DMS 273 treated with DMSO at 0.1 percent for 48 hours (cell line): Measurements from ENCODE around the gene CCDC59.
A peak's percentile ranks its signal among the peaks of the same experiment; 100 is the strongest.
"Not testable (repeated sequence)": the region's sequence is repeated elsewhere in the genome, so short reads cannot be mapped to it uniquely, and the experiment has no call there.

Experiments used
- DNase-seq: peaks from one replicate; lab custom pipeline; 2025; lab: John Stamatoyannopoulos, UW

The CCDC59 gene

GRCh38 chr12:82358200-82359114, at the start of gene CCDC59, which contains the start of gene METTL25:
Gene CCDC59 (minus strand): TSS chr12:82358387. CDS start chr12:82358376, 11 bp downstream.
Gene METTL25 (plus strand): TSS chr12:82358529. CDS start chr12:82358566, 37 bp downstream.
- DNase-seq = peak; percentile 86

GRCh38 chr12:82407481-82407880, 49.3 kb upstream of the CCDC59 start:
- DNase-seq = no peak

- no peak for DNase-seq
Measured at GRCh38 chr12:82406651-82407050, 48.5 kb upstream of the CCDC59 start.

GRCh38 chr12:82400819-82401218, 42.6 kb upstream of the CCDC59 start:
- no peak for DNase-seq

- no peak for DNase-seq
Measured at GRCh38 chr12:82398879-82399278, 40.7 kb upstream of the CCDC59 start.

GRCh38 chr12:82383930-82384552, 25.9 kb upstream of the CCDC59 start:
- no peak for DNase-seq

GRCh38 chr12:82378997-82379396, 20.8 kb upstream of the CCDC59 start:
- no peak for DNase-seq

GRCh38 chr12:82375201-82375600, 17.0 kb upstream of the CCDC59 start:
- DNase-seq = no peak

- peak; percentile 78 for DNase-seq
Measured at GRCh38 chr12:82366197-82366596, 8.0 kb upstream of the CCDC59 start.

- DNase-seq = no peak
Measured at GRCh38 chr12:82363990-82364389, 5.8 kb upstream of the CCDC59 start.

GRCh38 chr12:82361461-82361915, 3.3 kb upstream of the CCDC59 start:
- DNase-seq = no peak

- not testable (repeated sequence) for DNase-seq
Measured at GRCh38 chr12:82360834-82361233, 2.6 kb upstream of the CCDC59 start.

- DNase-seq = no peak
Measured at GRCh38 chr12:82359115-82359478, 910 bp upstream of the CCDC59 start.

- DNase-seq = no peak
Measured at GRCh38 chr12:82357845-82358199, 365 bp downstream of the CCDC59 start.

GRCh38 chr12:82357340-82357739, 847 bp downstream of the CCDC59 start:
- DNase-seq = no peak

GRCh38 chr12:82351390-82351789, 6.8 kb downstream of the CCDC59 start:
- DNase-seq = no peak

- DNase-seq = no peak
Measured at GRCh38 chr12:82350161-82350560, 8.0 kb downstream of the CCDC59 start.

- DNase-seq = peak; percentile 11
Measured at GRCh38 chr12:82329508-82329907, 28.7 kb downstream of the CCDC59 start.

- no peak for DNase-seq
Measured at GRCh38 chr12:82327861-82328260, 30.3 kb downstream of the CCDC59 start.

- DNase-seq = no peak
Measured at GRCh38 chr12:82326905-82327503, 31.2 kb downstream of the CCDC59 start.

GRCh38 chr12:82325540-82326336, 32.4 kb downstream of the CCDC59 start:
- no peak for DNase-seq

- no peak for DNase-seq
Measured at GRCh38 chr12:82319276-82319675, 38.9 kb downstream of the CCDC59 start.
